Fibroblast of skin of scalp (primary cell): ENCODE results near the gene B4GALT5. TPM values are rescaled to one million over a fixed set of nuclear protein-coding genes. Genes with fewer than 3 reads are reported as not detected.
"Not testable (repeated sequence)": the region's sequence is repeated elsewhere in the genome, so short reads cannot be mapped to it uniquely, and the experiment has no call there.

Experiments
- DNase-seq: peaks from one replicate; pipeline ENCODE4 v3.0.0-alpha.2; 2013
- polyA plus RNA-seq, 2 experiments: library from polyadenylated mRNA; unstranded; fragments of 120-200 nt; gene quantifications; one replicate each; pipeline ENCODE4 v1.2.1, GENCODE V29; 2013; ENCODE audit not compliant: insufficient read length in 2 of 2

Gene B4GALT5
- polyA plus RNA-seq (2013, experiment 1 of 2; ENCODE audit: insufficient read length): 30.9 TPM
- polyA plus RNA-seq (2013, experiment 2 of 2; ENCODE audit: insufficient read length): 34.5 TPM

- peak; percentile 91 for DNase-seq
These were observed at the start of gene B4GALT5 for GRCh38 chr20:49713753-49714712. Gene B4GALT5 (minus strand): TSS chr20:49713878. CDS start chr20:49713690, 188 bp downstream.

GRCh38 chr20:49762940-49763766, 49.5 kb upstream of the B4GALT5 start:
- DNase-seq: no peak

- not testable (repeated sequence) for DNase-seq
These were observed 48.2 kb upstream of the B4GALT5 start for GRCh38 chr20:49761888-49762287.

- DNase-seq: no peak
These were observed 45.7 kb upstream of the B4GALT5 start for GRCh38 chr20:49759266-49759950.

- no peak for DNase-seq
These were observed 45.1 kb upstream of the B4GALT5 start for GRCh38 chr20:49758781-49759180.

GRCh38 chr20:49757597-49757996, 43.9 kb upstream of the B4GALT5 start:
- no peak for DNase-seq

- no peak for DNase-seq
These were observed 42.6 kb upstream of the B4GALT5 start for GRCh38 chr20:49756241-49756640.

GRCh38 chr20:49754596-49754995, 40.9 kb upstream of the B4GALT5 start:
- no peak for DNase-seq

GRCh38 chr20:49753133-49753532, 39.5 kb upstream of the B4GALT5 start:
- DNase-seq: no peak

- no peak for DNase-seq
These were observed 38.7 kb upstream of the B4GALT5 start for GRCh38 chr20:49752201-49752903.

- no peak for DNase-seq
These were observed 37.7 kb upstream of the B4GALT5 start for GRCh38 chr20:49751397-49751736.

GRCh38 chr20:49750611-49751396, 37.1 kb upstream of the B4GALT5 start:
- no peak for DNase-seq

- no peak for DNase-seq
These were observed 35.9 kb upstream of the B4GALT5 start for GRCh38 chr20:49749625-49750024.

- no peak for DNase-seq
These were observed 34.8 kb upstream of the B4GALT5 start for GRCh38 chr20:49748525-49748838.

GRCh38 chr20:49747707-49748524, 34.2 kb upstream of the B4GALT5 start:
- peak; percentile 17 for DNase-seq

GRCh38 chr20:49742948-49743347, 29.3 kb upstream of the B4GALT5 start:
- no peak for DNase-seq

GRCh38 chr20:49741977-49742376, 28.3 kb upstream of the B4GALT5 start:
- DNase-seq: no peak

GRCh38 chr20:49740807-49741206, 27.1 kb upstream of the B4GALT5 start:
- no peak for DNase-seq

- DNase-seq: no peak
These were observed 25.4 kb upstream of the B4GALT5 start for GRCh38 chr20:49739042-49739441.

GRCh38 chr20:49737260-49737659, 23.6 kb upstream of the B4GALT5 start:
- DNase-seq: no peak
